NOMO-1 treated with DMSO at 0.1 percent for 48 hours (cell line): ENCODE data around the gene CEND1.

Experiments used
- DNase-seq: peaks from one replicate; lab custom pipeline; 2025; ENCODE audit not compliant: unreplicated experiment; lab: John Stamatoyannopoulos, UW

CEND1 gene

GRCh38 chr11:796565-797295, 6.8 kb upstream of the CEND1 start:
- no peak for DNase-seq

GRCh38 chr11:795634-796564, 6.0 kb upstream of the CEND1 start:
- DNase-seq, result peak; percentile 86

GRCh38 chr11:794766-795633, 5.1 kb upstream of the CEND1 start:
- no peak for DNase-seq

GRCh38 chr11:794013-794765, 4.3 kb upstream of the CEND1 start:
- DNase-seq, result no peak

DNA sequence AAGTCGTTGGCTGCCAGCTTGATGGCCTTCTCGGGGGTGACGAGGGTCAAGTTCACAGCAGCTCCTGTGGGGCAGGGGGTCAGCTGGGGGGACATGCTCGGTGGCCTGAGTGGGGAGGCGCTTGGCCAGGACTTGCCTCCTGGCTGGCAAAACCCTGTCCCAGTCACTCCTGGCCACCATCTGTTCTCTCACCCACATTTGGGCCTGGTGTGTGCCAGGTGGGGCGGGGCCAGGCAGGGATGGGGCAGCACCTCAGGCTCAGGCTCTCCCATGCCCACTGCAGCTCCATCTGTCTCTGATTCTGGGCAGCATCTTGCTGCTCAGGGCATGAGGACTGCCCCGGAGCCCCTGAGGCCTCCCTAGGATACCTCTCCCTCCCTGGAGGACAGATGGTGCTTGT, 3.7 kb upstream of the CEND1 start:
- no peak for DNase-seq

DNA sequence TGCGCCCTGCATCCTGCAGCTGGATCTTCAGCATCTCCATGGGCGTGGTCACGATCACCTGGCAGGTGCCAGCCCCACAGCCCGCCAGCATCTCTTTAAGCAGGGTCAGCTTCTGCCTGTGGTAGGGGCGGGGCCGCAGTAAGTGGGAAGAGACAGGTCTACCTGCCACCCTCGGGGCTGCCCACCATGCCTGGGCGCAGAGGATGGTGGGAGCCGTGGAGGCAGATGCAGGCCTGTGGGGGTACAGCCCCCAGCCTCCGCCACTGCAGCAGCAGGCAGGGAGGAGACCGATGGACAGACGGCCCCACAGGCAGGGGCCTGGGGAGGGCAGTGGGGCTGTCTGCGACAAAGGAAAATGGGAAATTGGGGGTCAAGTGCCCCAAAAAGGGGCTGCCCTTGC, 3.0 kb upstream of the CEND1 start:
- DNase-seq, result no peak

DNA sequence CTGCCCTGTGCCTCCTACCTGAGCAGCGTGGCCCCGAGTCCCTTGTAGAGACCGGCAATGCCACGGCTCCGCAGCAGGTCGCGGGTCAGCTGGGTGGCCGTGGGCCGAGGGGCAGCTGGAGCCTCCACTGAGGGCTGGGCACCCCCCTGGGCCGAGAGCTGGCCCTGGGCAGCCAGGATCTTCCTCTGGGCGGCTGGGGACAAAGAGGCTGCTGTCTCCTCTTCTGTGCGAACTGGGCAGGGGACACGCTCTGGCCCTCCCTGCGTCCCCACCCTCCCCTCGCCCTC, 2.6 kb upstream of the CEND1 start:
- DNase-seq, result no peak

DNA sequence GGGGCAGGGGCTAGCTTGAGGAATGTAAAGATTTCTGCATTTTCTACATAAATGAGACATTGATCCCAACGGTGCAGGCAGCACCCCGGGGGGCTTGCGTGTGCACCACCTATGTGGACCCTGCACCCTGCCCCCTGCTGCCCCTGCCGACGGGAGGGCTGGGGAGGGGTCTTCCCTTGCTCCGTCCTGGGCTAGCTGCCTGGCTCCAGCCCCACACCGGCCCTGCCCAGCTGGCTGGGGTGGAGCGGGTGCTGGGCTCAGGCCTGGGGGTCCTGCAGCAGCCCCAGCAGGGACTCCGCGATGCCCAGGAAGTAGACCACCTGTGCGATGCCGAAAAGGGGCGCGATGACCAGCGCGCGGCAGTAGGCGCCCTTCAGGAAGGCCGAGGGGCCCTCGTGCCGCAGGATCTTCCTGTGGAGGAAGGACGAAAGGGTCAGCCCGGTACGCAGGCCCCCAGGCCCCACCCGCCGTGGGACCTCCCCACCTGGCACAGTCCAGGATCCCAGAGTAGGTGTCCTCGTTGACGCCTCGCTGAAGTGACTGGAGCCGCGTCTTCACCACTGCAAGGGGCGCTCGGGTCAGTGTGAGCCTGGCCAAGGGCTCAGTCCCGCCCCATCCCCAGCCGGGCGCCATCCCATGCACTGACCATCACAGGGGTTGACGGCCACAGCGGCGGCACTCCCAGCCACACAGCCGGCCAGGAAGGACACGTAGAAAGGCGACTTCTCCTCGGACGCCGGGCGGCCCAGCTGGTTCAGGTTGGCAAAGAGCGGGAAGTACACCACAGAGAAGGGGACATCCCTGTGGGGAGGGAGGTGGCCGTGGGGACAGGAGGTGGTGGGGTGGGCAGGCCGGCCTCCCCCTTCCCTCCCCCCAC, 2.0 kb upstream of the CEND1 start:
- no peak for DNase-seq

DNA sequence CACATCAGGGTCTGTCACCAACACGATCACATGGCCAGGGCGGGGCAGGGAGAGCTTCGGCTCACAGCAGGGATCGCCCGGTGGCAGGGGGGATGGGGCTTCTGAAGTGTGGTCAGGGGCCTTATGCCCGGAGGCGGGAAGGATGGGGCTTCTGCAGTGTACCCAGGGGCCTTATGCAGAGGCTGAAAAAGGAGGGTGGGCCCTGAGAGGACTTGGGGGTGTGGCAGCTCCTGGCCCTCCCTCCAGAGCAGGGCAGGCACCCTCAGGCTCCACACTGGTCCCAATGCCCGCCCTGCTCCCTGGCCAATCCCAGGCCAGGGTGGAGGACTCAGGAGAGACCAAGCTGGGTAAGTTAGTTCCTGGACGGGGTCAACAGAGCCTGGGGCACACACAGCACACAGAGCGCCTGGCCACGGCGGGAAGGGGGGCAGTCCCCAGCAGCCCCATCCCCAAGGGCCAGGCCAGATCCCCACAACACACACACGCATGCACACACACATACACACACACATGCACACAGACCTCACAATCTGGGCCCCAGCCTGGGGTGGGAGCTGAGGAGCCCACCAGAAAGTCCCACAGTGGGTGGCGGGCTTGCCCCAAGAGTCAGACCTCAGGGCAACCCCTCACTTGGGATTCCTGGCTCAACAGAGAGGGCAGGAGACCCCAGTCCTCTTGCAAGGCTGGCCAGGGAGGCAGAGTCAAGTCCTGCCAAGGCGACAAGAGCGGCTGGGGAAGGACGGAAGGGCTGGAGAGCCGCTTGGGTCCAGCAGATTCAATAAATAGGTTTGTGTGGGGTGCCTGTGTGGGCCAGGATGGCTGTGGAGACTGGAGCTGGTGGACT, 1.1 kb upstream of the CEND1 start:
- DNase-seq, result no peak

DNA sequence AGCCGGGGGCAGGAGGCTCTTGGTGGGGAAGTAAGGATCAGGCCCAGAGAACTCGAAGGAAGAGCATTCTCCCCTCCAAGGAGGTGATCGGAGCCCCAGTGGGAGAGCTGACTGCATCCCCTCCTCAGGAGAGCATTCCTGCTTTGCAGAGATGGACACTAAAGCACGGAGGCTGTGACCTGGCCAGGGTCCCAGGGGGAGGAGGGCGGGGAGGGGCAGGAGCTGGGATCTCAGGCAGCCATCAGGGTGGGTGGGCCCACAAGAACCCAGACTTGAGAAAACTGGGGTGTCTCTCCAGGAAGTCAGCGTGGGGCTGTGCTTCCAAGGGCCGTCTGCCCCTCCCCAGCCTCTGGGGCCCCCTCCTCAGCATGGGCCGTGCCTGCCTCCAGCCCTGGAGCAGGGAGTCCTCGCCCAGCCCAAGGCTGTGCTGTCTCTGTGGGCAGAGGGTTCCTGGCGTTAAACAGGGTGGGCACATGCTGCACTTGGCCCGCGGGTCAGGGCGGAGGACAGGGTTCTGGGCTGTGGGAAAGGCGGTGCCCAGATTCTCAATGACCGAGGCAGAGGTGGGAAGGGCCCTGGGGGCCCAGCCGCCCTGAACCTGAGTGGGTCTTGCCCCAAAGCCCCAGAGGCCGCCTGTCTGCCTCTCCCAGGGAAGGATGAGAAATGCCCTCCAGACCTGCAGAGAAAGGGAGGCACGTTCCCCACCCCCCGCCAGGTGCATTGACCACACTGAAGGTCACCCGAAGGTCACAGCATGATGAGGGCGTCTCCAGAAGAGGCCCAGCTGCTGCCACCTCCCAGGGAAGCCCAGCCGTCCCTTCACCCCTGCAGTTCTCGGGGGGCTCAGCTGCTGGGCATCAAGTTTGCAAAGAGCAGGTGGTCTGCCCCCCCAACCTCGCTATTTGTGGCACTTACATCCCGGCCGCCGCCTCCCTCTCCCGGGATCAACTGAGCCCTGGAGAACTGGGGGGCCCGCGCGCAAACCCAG, 643 bp downstream of the CEND1 start:
- no peak for DNase-seq

- no peak for DNase-seq
Observed at GRCh38 chr11:788009-788640, 1.8 kb downstream of the CEND1 start.

- DNase-seq, result no peak
Observed at GRCh38 chr11:787084-787675, 2.7 kb downstream of the CEND1 start.

- no peak for DNase-seq
Observed at GRCh38 chr11:786235-787083, 3.4 kb downstream of the CEND1 start.

- DNase-seq, result no peak
Observed at GRCh38 chr11:783581-784015, 6.3 kb downstream of the CEND1 start.

DNA sequence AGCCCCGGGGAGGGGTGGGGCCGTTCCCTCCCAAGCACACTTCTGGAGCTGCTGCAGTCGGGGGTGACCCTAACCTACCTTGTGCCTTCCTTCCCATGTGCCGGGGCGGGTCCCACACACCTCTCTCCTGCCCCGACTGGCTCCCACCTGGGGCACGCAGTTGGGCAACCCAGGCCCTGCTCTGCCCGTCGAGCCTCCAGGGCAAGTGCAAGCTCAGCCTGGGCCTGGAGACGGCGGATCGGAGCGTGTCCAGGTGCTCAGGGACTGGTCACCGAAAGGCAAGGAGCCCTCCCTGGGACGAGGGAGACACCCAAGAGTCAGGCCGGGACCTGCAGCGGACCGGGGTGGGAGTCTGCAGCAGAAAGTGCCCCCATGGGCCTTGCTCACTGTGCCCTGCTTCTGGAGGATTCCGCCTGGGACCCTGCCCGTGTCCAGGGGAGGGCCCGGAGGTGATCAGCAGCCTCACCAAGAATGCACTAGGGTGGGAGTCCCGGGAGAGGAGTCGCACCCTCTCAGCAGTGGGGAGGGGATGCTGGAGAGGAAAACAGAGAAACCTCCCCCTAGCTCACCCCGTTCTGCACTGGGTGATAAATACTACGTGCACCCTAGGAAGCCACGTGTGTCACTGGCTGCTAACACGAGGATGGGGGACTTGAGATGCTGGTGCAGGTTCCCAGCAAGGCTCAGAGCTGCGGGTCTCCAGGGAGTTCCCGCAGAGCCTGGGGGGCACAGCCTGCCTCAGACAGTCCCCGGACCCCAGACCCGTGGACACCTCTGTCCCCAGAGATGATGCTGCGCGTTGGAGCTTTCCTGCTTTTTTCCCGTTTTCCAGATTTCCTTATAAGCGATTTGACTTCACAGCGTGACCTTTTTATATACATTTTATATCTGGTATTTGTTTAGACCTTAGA, 7.4 kb downstream of the CEND1 start:
- DNase-seq, result no peak
